Measurements from ENCODE around the gene TMTC4. TPM values are rescaled to one million over a fixed set of nuclear protein-coding genes. Genes with fewer than 3 reads are reported as not detected.
A peak's percentile ranks its signal among the peaks of the same experiment; 100 is the strongest.

TMTC4 gene
- total RNA-seq, 4 donors from 2014 or later, result 7.5 to 14.1 (median 8.4) TPM

DNA sequence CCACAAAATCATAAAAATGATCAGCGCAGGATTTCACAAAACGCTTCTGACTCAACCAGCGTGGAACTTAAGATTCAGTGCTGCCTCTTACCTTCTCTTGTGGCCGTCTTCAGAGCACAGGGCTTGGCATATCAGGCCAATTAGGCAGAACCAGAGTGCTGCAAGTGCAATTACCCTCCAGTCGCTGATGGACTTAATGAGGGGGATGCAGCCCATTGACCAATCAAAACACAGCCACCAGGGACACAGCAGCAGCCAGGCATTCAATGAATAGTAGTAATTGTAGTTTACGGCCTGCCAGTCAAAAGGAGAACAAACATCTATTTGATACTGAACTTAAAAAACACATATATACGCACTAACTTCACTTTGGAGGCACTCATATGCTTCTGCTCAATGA lies 38.2 kb downstream of the TMTC4 start:
- intact Hi-C loops (cut with DNase I), result no loop called here
- H3K27me3 ChIP-seq, result no peaks in the 10 kb centered on the region
- H3K27ac ChIP-seq, result no peak overlapping the region
- peaks cover 0 to 15% (median 11%) of the 10 kb centered on the region in 3 donors for H3K4me1 ChIP-seq
- H3K9me3 ChIP-seq, result no peaks in the 10 kb centered on the region
- peaks cover 0 to 81% (median 0%) of the 10 kb centered on the region in 3 donors for H3K36me3 ChIP-seq
- DNase-seq, result no peak
- TF ChIP-seq, protein P1, sequence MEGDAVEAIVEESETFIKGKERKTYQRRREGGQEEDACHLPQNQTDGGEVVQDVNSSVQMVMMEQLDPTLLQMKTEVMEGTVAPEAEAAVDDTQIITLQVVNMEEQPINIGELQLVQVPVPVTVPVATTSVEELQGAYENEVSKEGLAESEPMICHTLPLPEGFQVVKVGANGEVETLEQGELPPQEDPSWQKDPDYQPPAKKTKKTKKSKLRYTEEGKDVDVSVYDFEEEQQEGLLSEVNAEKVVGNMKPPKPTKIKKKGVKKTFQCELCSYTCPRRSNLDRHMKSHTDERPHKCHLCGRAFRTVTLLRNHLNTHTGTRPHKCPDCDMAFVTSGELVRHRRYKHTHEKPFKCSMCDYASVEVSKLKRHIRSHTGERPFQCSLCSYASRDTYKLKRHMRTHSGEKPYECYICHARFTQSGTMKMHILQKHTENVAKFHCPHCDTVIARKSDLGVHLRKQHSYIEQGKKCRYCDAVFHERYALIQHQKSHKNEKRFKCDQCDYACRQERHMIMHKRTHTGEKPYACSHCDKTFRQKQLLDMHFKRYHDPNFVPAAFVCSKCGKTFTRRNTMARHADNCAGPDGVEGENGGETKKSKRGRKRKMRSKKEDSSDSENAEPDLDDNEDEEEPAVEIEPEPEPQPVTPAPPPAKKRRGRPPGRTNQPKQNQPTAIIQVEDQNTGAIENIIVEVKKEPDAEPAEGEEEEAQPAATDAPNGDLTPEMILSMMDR (IDR thresholded peaks at IDR 0.05), result no peak
- TF ChIP-seq POLR2A (IDR thresholded peaks at IDR 0.05), result no peak
- no peak overlapping the region for H3K4me3 ChIP-seq
- 90 to 95% methylated on average over 6 of the region's 7 CpGs for WGBS, 2 donors

DNA sequence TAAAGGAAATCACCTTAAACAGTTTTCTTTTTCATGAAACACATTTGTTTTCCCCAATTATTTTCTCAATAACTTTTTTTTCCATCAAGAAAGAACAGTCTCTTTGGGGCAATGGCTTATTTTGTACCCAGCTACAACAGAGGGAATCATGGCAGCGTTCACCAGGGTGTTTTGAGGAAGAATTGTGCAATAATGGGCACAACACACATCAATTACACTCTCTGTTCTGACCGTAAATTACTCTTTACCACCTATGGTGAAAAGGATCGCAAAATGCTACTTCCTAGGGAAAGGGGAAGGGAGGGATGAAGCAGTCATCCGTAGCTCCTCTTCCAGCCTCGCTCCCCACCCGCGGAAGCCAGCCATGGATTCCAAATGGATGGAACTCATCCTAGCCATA lies 38.6 kb downstream of the TMTC4 start:
- WGBS, 2 donors, result 85 to 99% methylated on average over 5 to 7 of the region's 7 CpGs
- Histone ChIP-seq H3K36me3 (peaks cover 0 to 78% (median 0%) of the 10 kb centered on the region in 3 donors), H3K27ac (no peak overlapping the region), H3K9me3 (no peaks in the 10 kb centered on the region), H3K27me3 (no peaks in the 10 kb centered on the region), H3K4me3 (no peak overlapping the region), H3K4me1 (peaks cover 0 to 15% (median 11%) of the 10 kb centered on the region in 3 donors)
- no peak for DNase-seq
- intact Hi-C loops (cut with DNase I), result no loop called here
- TF ChIP-seq, protein P1 (IDR thresholded peaks at IDR 0.05), result no peak
- TF ChIP-seq POLR2A (IDR thresholded peaks at IDR 0.05), result no peak

DNA sequence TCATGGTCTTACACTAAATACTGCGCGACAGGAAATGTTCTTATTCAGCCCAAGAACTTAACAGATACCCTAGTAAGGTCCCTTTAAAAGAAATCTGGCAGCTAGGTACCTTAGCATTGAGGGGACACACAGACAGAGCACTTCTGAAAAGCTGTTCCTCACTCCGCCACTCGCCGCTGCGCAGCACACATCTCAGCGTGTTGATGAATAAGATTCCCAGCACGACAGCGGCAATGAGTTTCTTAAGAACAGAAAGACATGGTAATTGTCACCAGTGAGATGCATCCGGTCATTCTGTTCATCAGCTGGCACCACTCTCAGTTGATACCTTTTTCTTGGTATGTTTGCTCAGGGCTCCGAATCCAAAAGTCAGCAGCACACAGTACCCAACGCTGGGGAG lies 39.9 kb downstream of the TMTC4 start:
- Histone ChIP-seq H3K36me3 (peaks cover 0 to 78% (median 0%) of the 10 kb centered on the region in 3 donors), H3K4me3 (no peak overlapping the region), H3K4me1 (peaks cover 0 to 15% (median 11%) of the 10 kb centered on the region in 3 donors), H3K27me3 (no peaks in the 10 kb centered on the region), H3K9me3 (no peaks in the 10 kb centered on the region), H3K27ac (no peak overlapping the region)
- TF ChIP-seq, protein P1 (IDR thresholded peaks at IDR 0.05), result no peak
- no peak for TF ChIP-seq POLR2A (IDR thresholded peaks at IDR 0.05)
- DNase-seq, result no peak
- WGBS, 2 donors, result 87 to 95% methylated on average over 10 to 12 of the region's 12 CpGs
- intact Hi-C loops (cut with DNase I), result no loop called here

DNA sequence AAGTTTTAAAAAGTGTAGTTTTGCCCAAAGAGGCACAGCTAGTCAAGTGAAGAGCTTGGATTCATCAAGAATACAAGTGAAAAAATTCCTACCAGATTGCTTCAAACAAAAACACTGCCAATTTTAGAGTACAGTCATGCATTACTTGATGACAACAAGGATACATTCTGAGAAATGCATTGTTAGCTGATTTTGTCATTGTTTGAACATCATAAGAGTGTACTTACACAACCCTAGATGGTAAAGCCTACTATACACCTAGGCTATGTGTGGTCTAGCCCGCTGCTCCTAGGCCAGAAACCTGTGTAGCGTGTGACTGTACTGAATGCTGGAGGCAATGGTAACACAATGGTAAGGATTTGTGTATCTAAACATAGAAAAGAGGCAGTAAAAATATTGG lies 41.1 kb downstream of the TMTC4 start:
- Histone ChIP-seq H3K27ac (peak overlapping the region; percentile 50 to 63 (median 61)), H3K9me3 (no peaks in the 10 kb centered on the region), H3K4me3 (no peak overlapping the region), H3K27me3 (no peaks in the 10 kb centered on the region), H3K36me3 (peaks cover 0 to 78% (median 0%) of the 10 kb centered on the region in 3 donors), H3K4me1 (peaks cover 0 to 15% (median 11%) of the 10 kb centered on the region in 3 donors)
- WGBS, 2 donors, result 15 to 23% methylated on average over 2 of the region's 2 CpGs
- intact Hi-C loops (cut with DNase I), result no loop called here
- no peak for DNase-seq
- TF ChIP-seq, protein P1 (IDR thresholded peaks at IDR 0.05), result no peak
- no peak for TF ChIP-seq POLR2A (IDR thresholded peaks at IDR 0.05)

DNA sequence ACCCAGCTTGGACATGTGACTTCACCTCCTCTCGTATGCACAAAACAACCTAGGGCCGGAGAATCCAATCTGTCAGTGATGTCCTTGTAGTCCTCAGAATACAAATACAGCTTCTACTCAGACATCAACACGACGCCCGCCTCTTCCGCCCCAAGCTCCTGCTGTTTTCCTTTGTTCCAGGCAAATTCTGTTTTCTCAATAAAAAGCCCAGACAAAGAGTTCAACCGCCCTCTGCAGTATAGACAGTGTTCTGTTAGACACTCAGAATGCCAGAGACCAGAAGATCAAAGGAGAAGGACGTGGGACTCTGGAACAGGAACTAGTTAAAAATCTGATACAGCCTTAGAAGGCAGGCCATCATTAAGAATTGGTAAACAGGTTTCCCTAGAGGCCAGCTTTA lies 44.0 kb downstream of the TMTC4 start:
- Histone ChIP-seq H3K4me1 (peaks cover 0 to 15% (median 11%) of the 10 kb centered on the region in 3 donors), H3K27ac (no peak overlapping the region), H3K9me3 (no peaks in the 10 kb centered on the region), H3K27me3 (no peaks in the 10 kb centered on the region), H3K36me3 (peaks cover 5 to 73% (median 7%) of the 10 kb centered on the region in 3 donors), H3K4me3 (no peak overlapping the region)
- intact Hi-C loops (cut with DNase I), result no loop called here
- TF ChIP-seq POLR2A (IDR thresholded peaks at IDR 0.05), result no peak
- DNase-seq, result no peak
- WGBS, 2 donors, result 71 to 82% methylated on average over 8 of the region's 8 CpGs

DNA sequence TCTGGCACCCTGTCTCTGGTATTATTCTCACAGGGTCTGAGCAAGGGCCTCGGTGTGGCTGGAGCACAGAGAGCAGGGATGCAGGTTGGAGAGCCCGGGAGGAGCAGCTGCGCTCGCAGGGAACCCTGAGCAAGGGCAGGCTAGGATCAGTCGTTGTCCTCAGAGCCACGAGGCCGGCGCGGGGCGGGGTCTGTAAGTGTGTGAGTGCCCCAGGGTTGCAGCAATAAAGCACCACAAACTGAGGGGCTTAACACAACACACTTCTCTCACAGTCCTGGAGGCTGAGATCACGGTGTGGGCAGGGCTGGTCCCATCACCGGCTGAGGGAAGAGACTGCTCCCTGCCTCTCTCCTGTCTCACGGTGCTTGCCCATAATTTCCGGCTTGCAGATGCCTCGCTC lies 47.5 kb downstream of the TMTC4 start:
- intact Hi-C loops (cut with DNase I), result no loop called here
- TF ChIP-seq, protein P1 (IDR thresholded peaks at IDR 0.05), result no peak
- TF ChIP-seq POLR2A (IDR thresholded peaks at IDR 0.05), result no peak
- Histone ChIP-seq H3K36me3 (peaks cover 5 to 84% (median 7%) of the 10 kb centered on the region in 3 donors), H3K27ac (no peak overlapping the region), H3K9me3 (no peaks in the 10 kb centered on the region), H3K4me1 (no peaks in the 10 kb centered on the region), H3K4me3 (no peak overlapping the region), H3K27me3 (no peaks in the 10 kb centered on the region)
- WGBS, 2 donors, result 90 to 100% methylated on average over 2 to 11 of the region's 15 CpGs
- DNase-seq, result no peak
